IMR-90 (cell line): Measurements from ENCODE around the gene EGF. TPM values are rescaled to one million over a fixed set of nuclear protein-coding genes. Genes with fewer than 3 reads are reported as not detected.

Experiments used
- ATAC-seq: fragments of 200-7000 bp; cut with Tn5 transposase; 2 replicates; pipeline ENCODE4 v1.9.1; 2020; ENCODE audit warnings: low read depth, mild to moderate bottlenecking, moderate library complexity
- BruUV-seq: library from RNA; stranded (reverse); fragments of 400-500 nt; replicated peaks from 2 replicates; lab custom pipeline; 2021; lab: Mats Ljungman, UMichigan
- CTCF ChIA-PET: fragments of 300-600 bp; formaldehyde crosslinking; extraction: SDS; loops from one replicate; lab custom pipeline; 2021; ENCODE audit warnings: antibody characterized with exemption; lab: Yijun Ruan, JAX
- POLR2A ChIA-PET: fragments of 300-600 bp; sonication (Branson Sonifier 250); formaldehyde crosslinking; loops from one replicate; lab custom pipeline; 2022; ENCODE audit warnings: antibody characterized with exemption; ENCODE audit not compliant: unreplicated experiment; lab: Charles Lee
- DNase-seq: peaks from one replicate; pipeline ENCODE4 v3.0.0; 2013
- H2AFZ ChIP-seq: replicated peaks from 2 replicates; pipeline ENCODE3; 2013; ENCODE audit warnings: low read length, mild to moderate bottlenecking; ENCODE audit not compliant: poor library complexity
- H2AK5ac ChIP-seq: 2 replicates; pipeline ENCODE4 v1.6.1; 2013; ENCODE audit warnings: low read depth, low read length, inconsistent platforms
- H2AK9ac ChIP-seq: replicated peaks from 2 replicates; pipeline ENCODE3; 2013; ENCODE audit warnings: mild to moderate bottlenecking, low read depth, low read length, moderate library complexity; ENCODE audit not compliant: poor library complexity
- H2BK120ac ChIP-seq: 2 replicates; pipeline ENCODE4 v1.6.1; 2013; ENCODE audit warnings: low read depth, low read length, inconsistent platforms
- H2BK15ac ChIP-seq: 3 replicates; pipeline ENCODE4 v1.6.1; 2013; ENCODE audit warnings: low read depth, low read length, inconsistent platforms
- H2BK20ac ChIP-seq: 2 replicates; pipeline ENCODE4 v1.6.1; 2013; ENCODE audit warnings: low read depth, mild to moderate bottlenecking, inconsistent platforms, low read length, moderate library complexity
- H2BK5ac ChIP-seq: 2 replicates; pipeline ENCODE4 v1.6.1; 2013; ENCODE audit warnings: mild to moderate bottlenecking, low read depth, low read length, inconsistent platforms; ENCODE audit not compliant: poor library complexity, severe bottlenecking
- H3K14ac ChIP-seq: replicated peaks from 2 replicates; pipeline ENCODE4 v1.6.1; 2013; ENCODE audit warnings: low read depth, low read length, inconsistent platforms
- H3K18ac ChIP-seq: 2 replicates; pipeline ENCODE4 v1.6.1; 2013; ENCODE audit warnings: low read depth, low read length, control low read depth
- H3K23ac ChIP-seq: 2 replicates; pipeline ENCODE4 v1.6.1; 2013; ENCODE audit warnings: low read depth, low read length, inconsistent platforms
- H3K27ac ChIP-seq: 2 replicates; pipeline ENCODE4 v1.5.1; 2013; ENCODE audit warnings: mild to moderate bottlenecking, control low read depth, low read length; ENCODE audit not compliant: insufficient read depth
- H3K27me3 ChIP-seq: 2 replicates; pipeline ENCODE4 v1.6.1; 2013; ENCODE audit warnings: low read length; ENCODE audit not compliant: control insufficient read depth, insufficient read depth
- H3K36me3 ChIP-seq: 2 replicates; pipeline ENCODE4 v1.6.1; 2013; ENCODE audit warnings: low read length, mixed read lengths; ENCODE audit not compliant: control insufficient read depth, insufficient read depth
- H3K4ac ChIP-seq: 2 replicates; pipeline ENCODE4 v1.6.1; 2013; ENCODE audit warnings: low read depth, low read length, inconsistent platforms
- H3K4me1 ChIP-seq: 2 replicates; pipeline ENCODE4 v1.6.1; 2013; ENCODE audit warnings: low read length, mixed read lengths; ENCODE audit not compliant: control insufficient read depth, insufficient read depth
- H3K4me2 ChIP-seq: 2 replicates; pipeline ENCODE4 v1.6.1; 2013; ENCODE audit warnings: low read depth, mild to moderate bottlenecking, control low read depth, low read length, moderate library complexity
- H3K4me3 ChIP-seq: 2 replicates; pipeline ENCODE4 v1.5.1; 2013; ENCODE audit warnings: low read depth, mild to moderate bottlenecking, control low read depth, low read length, moderate library complexity; ENCODE audit not compliant: insufficient read depth
- H3K56ac ChIP-seq: 2 replicates; pipeline ENCODE4 v1.6.1; 2013; ENCODE audit warnings: low read length, inconsistent platforms; ENCODE audit not compliant: insufficient read depth; ENCODE audit errors: extremely low read depth
- H3K79me1 ChIP-seq, 2 experiments: 2 replicates each; pipeline ENCODE4 v1.6.1; 2013; ENCODE audit warnings: low read length in 2 of 2, inconsistent platforms in 1 of 2, low read depth in 1 of 2
- H3K9ac ChIP-seq: 2 replicates; pipeline ENCODE4 v1.6.1; 2013; ENCODE audit warnings: low read depth, low read length, control low read depth
- H3K9me1 ChIP-seq: 2 replicates; pipeline ENCODE4 v1.6.1; 2013; ENCODE audit warnings: low read length, inconsistent platforms; ENCODE audit not compliant: insufficient read depth
- H3K9me3 ChIP-seq: 2 replicates; pipeline ENCODE4 v1.6.1; 2013; ENCODE audit warnings: low read length; ENCODE audit not compliant: control insufficient read depth, insufficient read depth
- H4K20me1 ChIP-seq: 2 replicates; pipeline ENCODE4 v1.6.1; 2013; ENCODE audit warnings: low read length, inconsistent platforms; ENCODE audit not compliant: insufficient read depth
- H4K5ac ChIP-seq: 2 replicates; pipeline ENCODE4 v1.6.1; 2013; ENCODE audit warnings: mild to moderate bottlenecking, low read depth, low read length, control low read depth
- H4K8ac ChIP-seq, 2 experiments: 2 replicates each; pipeline ENCODE4 v1.6.1; 2013; ENCODE audit warnings: low read depth in 2 of 2, low read length in 2 of 2, control low read depth in 1 of 2, inconsistent platforms in 1 of 2
- H4K91ac ChIP-seq: 2 replicates; pipeline ENCODE4 v1.6.1; 2013; ENCODE audit warnings: low read depth, low read length, inconsistent platforms; ENCODE audit not compliant: insufficient read depth
- BHLHE40 ChIP-seq: fragments of 150-350 bp; IDR thresholded peaks from 2 replicates; pipeline ENCODE4 v1.6.1; 2016; ENCODE audit warnings: mild to moderate bottlenecking, low read depth, low read length
- CEBPB ChIP-seq: IDR thresholded peaks from 2 replicates; pipeline ENCODE4 v1.6.1; 2012; ENCODE audit warnings: low read depth, low read length, improper control_type of control experiment
- CHD1 ChIP-seq: IDR thresholded peaks from 2 replicates; pipeline ENCODE4 v1.6.1; 2012; ENCODE audit warnings: low read depth, low read length, improper control_type of control experiment
- CTCF ChIP-seq: conservative IDR thresholded peaks from 2 replicates; pipeline ENCODE4 v1.5.1; 2012; ENCODE audit warnings: mild to moderate bottlenecking, low read depth, low read length, improper control_type of control experiment
- ELK1 ChIP-seq: fragments of 150-350 bp; IDR thresholded peaks from 2 replicates; pipeline ENCODE4 v1.6.1; 2016; ENCODE audit warnings: low read depth, mild to moderate bottlenecking, low read length, moderate library complexity, borderline replicate concordance
- FOS ChIP-seq: fragments of 150-350 bp; IDR thresholded peaks from 2 replicates; pipeline ENCODE4 v1.6.1; 2016; ENCODE audit warnings: low read depth, low read length
- MAFK ChIP-seq: IDR thresholded peaks from 2 replicates; pipeline ENCODE4 v1.6.1; 2012; ENCODE audit warnings: low read depth, low read length, improper control_type of control experiment
- MAZ ChIP-seq: IDR thresholded peaks from 2 replicates; pipeline ENCODE4 v1.6.1; 2012; ENCODE audit warnings: low read depth, mild to moderate bottlenecking, low read length, improper control_type of control experiment, moderate library complexity, borderline replicate concordance
- MXI1 ChIP-seq: IDR thresholded peaks from 2 replicates; pipeline ENCODE4 v1.6.1; 2012; ENCODE audit warnings: low read depth, mild to moderate bottlenecking, low read length, moderate library complexity, borderline replicate concordance
- NFE2L2 ChIP-seq: fragments of 150-350 bp; IDR thresholded peaks from 2 replicates; pipeline ENCODE4 v1.6.1; 2016; ENCODE audit warnings: low read depth, mild to moderate bottlenecking, low read length
- POLR2A ChIP-seq: IDR thresholded peaks from 2 replicates; pipeline ENCODE4 v1.6.1; 2012; ENCODE audit warnings: mild to moderate bottlenecking, low read depth, low read length
- RAD21 ChIP-seq: IDR thresholded peaks from 2 replicates; pipeline ENCODE4 v1.6.1; 2012; ENCODE audit warnings: low read length, improper control_type of control experiment
- RCOR1 ChIP-seq: IDR thresholded peaks from 2 replicates; pipeline ENCODE4 v1.6.1; 2012; ENCODE audit warnings: mild to moderate bottlenecking, low read length, improper control_type of control experiment; ENCODE audit not compliant: insufficient replicate concordance
- RFX5 ChIP-seq: IDR thresholded peaks from 2 replicates; pipeline ENCODE4 v1.8.0; 2012; ENCODE audit warnings: low read depth, mild to moderate bottlenecking, low read length, moderate library complexity
- SMC3 ChIP-seq: fragments of 150-350 bp; IDR thresholded peaks from 2 replicates; pipeline ENCODE4 v1.6.1; 2016; ENCODE audit warnings: low read depth, mild to moderate bottlenecking, antibody characterized with exemption, low read length, moderate library complexity
- USF2 ChIP-seq: fragments of 150-350 bp; IDR thresholded peaks from 2 replicates; pipeline ENCODE4 v1.6.1; 2017; ENCODE audit warnings: mild to moderate bottlenecking, antibody characterized with exemption, low read length, low read depth
- WGBS, 2 experiments: methylation state at CpG; one replicate each; pipeline versions ENCODE4 v1.1.5 to v1.1.7; 2013; ENCODE audit warnings: missing lambda C conversion rate in 2 of 2; ENCODE audit not compliant: insufficient read length in 1 of 2; ENCODE audit errors: extremely low coverage in 2 of 2; 5-methylcytosine and 5-hydroxymethylcytosine counted together
- dilution Hi-C: fragments of 300-500 bp; cut with HindIII; formaldehyde crosslinking; loops from one replicate; pipeline ENCODE4 v1.14.3; 2018; ENCODE audit warnings: low sequenced_read_pairs; ENCODE audit not compliant: unreplicated experiment
- in situ Hi-C: fragments of 300-500 bp; cut with MboI; formaldehyde crosslinking; loops from 3 replicates; pipeline ENCODE4 v1.14.3; 2019; ENCODE audit warnings: low sequenced_read_pairs, inconsistent platforms, mixed read lengths
- intact Hi-C: fragments of 100-400 bp; cut with micrococcal nuclease; formaldehyde crosslinking; loops from 2 replicates; pipeline ENCODE4 v1.10.0; 2022
- polyA plus RNA-seq, 3 experiments: library from polyadenylated mRNA; depleted of rRNA; stranded (reverse); fragments of >200 nt; gene quantifications; 2 replicates each; pipeline ENCODE4 v1.2.3, GENCODE V29; 2012; ENCODE audit warnings: low replicate concordance in 1 of 3
- total RNA-seq: library from RNA; depleted of rRNA; stranded (reverse); fragments of >200 nt; gene quantifications from 2 replicates; pipeline ENCODE4 v1.2.3, GENCODE V29; 2012

Gene EGF
- total and polyA plus RNA-seq, 2 of the 4 experiments (the other 2 are of a cell fraction), result 1.7 to 2.2 TPM

- Histone ChIP-seq H3K14ac (no peak overlapping the region), H3K23ac (no peak overlapping the region), H2BK120ac (no peak overlapping the region), H3K79me1 (no peaks in the 10 kb centered on the region), H3K9me1 (no peaks in the 10 kb centered on the region), H4K5ac (no peak overlapping the region), H2BK20ac (no peak overlapping the region), H3K27me3 (no peaks in the 10 kb centered on the region; the same call in 1 of the 2 replicates), H3K18ac (no peak overlapping the region), H4K8ac (no peak overlapping the region), H3K9me3 (no peaks in the 10 kb centered on the region), H3K9ac (no peak overlapping the region), H3K36me3 (no peaks in the 10 kb centered on the region), H3K56ac (no peak overlapping the region), H3K4me2 (no peak overlapping the region), H3K4me3 (no peak overlapping the region), H3K4me1 (no peaks in the 10 kb centered on the region), H2BK15ac (no peak overlapping the region), H2BK5ac (no peak overlapping the region), H2AK9ac (no peak overlapping the region), H3K4ac (no peak overlapping the region), H2AFZ (no peak overlapping the region), H3K27ac (no peak overlapping the region), H4K20me1 (no peaks in the 10 kb centered on the region), H2AK5ac (no peak overlapping the region), H4K91ac (no peak overlapping the region)
- in situ Hi-C loops (no loop called here), intact Hi-C loops (no loop called here), dilution Hi-C loops (no loop called here)
- TF ChIP-seq CHD1 (no peak), BHLHE40 (no peak), MXI1 (no peak), NFE2L2 (no peak), POLR2A (no peak), FOS (no peak), SMC3 (no peak), CEBPB (no peak), RFX5 (no peak), MAFK (no peak), USF2 (no peak), RCOR1 (no peak), ELK1 (no peak), MAZ (no peak), RAD21 (no peak), CTCF (no peak)
- CTCF ChIA-PET, result no interaction called here
- DNase-seq (no peak), ATAC-seq (no peak)
- no CpG with 5 or more reads among the region's 4 CpGs for WGBS, 2 experiments
- BruUV-seq, result no TSS peak
- POLR2A ChIA-PET, result no interaction called here
These were observed 32.4 kb downstream of the EGF start for GRCh38 chr4:109945056-109945455.
